GM21786 (cell line): ENCODE measurements around the gene MACROD1.
"Not testable (repeated sequence)": the region's sequence is repeated elsewhere in the genome, so short reads cannot be mapped to it uniquely, and the experiment has no call there.

ENCODE experiments used
- ATAC-seq: cut with Tn5 transposase; IDR thresholded peaks from one replicate; pipeline ENCODE4 v1.9.1; 2021; ENCODE audit not compliant: unreplicated experiment

MACROD1 gene

DNA sequence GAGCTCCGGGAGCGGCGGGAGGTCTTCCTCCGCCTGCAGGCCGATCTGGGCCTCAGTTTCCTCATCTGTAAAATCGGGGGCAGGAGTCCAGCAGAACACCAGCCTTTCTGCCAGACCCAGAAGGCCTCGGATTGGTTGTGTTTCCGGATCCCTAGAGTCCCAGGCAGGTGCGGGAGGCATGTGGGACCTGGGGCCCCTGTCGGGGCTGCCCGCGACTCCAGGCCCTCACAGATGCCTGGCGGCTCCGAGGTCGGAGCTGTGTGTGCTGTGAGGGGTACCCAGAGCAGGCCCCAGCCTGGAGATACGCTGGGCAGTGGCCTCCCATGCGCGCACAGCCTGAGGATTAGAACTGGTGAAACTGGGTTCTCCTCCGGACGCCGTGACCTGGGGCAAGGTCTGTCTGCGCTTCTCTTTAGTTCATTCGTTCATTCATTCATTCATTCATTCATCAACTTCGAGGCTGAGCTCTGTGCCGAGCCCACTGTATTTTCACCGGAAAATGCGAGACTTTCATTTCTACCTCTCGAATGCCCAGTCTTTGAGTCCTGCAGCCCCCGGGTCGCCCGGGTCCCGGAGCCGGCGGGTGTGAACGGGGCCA is 105.6 kb downstream of the MACROD1 start:
- no peak for ATAC-seq

- no peak for ATAC-seq
These were observed 106.4 kb downstream of the MACROD1 start for GRCh38 chr11:64059339-64060140.

GRCh38 chr11:64058494-64058893 is 107.4 kb downstream of the MACROD1 start:
- ATAC-seq = no peak

DNA sequence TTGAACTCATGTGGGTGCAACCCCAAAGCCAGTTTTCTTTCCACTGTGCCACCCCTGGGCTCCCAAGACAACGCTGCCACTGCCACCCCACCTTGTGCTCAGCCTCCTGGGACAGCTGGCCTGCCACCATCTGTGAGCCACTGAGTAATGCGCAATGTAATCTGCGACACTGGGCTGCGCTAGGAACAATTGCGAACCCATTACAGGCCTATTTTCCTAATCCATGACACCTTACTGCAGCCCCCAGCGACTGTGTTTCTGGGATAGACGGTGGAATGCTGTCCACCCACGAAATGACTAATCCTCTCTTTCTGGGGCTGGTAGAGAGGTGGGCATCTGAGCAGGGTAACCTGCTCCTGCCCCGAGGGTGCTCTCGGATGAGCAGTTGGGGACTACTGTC is 108.0 kb downstream of the MACROD1 start:
- no peak for ATAC-seq

DNA sequence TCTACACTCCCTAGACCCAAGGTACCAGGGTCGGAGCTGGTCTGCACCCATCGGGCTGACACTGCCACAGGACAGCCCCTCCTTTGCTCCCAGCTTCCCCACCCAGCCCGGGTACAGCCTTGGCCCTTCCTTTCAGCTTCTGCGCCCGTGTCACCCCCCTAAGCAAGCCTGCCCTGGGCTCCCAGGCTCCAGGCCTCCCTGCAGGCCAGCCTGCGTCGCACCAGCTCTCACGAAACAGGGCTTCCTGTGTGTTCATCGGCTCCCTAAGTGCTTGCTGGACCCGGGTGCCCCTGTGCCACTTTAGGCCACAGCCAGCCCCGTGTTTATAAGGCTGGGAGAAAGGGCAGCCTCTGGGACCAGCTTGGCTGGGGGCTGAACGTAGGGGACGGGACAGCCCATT is 109.1 kb downstream of the MACROD1 start:
- no peak for ATAC-seq

- ATAC-seq = no peak
These were observed 109.6 kb downstream of the MACROD1 start for GRCh38 chr11:64056213-64056785.

DNA sequence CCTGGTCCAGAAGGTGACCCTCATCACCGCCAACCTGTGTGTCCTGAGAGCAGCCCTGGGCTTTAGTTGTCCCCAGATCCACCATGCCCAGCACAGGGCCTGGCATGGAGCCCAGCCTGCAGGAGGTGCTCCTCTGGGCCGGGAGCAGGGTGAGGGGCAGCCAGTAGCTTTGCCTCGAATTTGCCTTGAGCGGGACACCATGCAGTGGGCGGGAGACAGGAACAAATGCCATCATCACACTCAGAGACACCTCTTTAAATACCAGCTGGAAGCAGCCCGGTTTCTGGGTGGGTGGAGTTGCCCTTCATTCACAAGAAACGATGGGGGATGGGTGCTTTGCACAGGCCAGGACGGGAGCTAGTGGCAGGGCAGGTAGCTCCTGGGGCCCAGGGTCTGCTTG is 110.8 kb downstream of the MACROD1 start:
- ATAC-seq = no peak

DNA sequence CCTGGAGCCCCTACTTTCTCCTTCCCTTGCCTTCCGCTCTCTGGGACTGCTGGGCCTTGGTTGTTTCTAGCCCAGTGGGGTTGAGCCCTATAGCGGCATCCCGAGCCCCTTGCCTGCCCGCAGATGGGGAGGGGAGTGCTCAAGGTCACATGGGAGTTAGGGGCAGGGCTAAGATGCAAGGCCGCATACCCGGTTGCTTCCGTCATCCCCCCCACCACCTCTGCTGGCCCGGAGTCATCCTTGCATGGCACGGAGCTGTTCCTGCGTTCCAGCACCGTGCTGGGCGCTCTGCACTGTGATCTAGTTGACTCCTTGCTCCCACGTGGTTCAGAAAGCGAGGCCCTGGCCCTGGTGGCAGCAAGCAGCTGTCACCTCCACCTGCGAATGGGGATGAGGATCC is 112.2 kb downstream of the MACROD1 start:
- ATAC-seq = no peak

GRCh38 chr11:64052938-64053622 is 112.8 kb downstream of the MACROD1 start:
- ATAC-seq = no peak

DNA sequence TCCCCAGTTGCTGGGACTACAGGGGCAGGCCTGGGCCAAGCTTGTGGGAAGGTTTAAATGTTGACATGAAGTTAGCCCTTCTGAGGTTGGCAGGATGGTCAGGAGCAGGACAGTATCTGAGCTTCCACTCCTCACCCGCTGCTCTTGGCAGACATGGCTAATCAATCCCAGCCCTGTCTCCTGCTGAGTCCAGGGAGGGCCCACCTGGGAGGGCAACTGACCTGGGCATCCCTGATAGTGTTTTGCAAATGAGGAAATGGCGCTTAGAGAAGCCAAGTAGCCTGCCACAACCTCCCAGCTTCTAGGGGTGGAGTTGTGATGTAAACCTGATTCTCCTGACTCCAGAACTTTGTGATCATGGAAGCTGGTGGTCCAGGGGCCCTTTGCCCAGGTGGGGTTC is 113.5 kb downstream of the MACROD1 start:
- ATAC-seq = no peak

DNA sequence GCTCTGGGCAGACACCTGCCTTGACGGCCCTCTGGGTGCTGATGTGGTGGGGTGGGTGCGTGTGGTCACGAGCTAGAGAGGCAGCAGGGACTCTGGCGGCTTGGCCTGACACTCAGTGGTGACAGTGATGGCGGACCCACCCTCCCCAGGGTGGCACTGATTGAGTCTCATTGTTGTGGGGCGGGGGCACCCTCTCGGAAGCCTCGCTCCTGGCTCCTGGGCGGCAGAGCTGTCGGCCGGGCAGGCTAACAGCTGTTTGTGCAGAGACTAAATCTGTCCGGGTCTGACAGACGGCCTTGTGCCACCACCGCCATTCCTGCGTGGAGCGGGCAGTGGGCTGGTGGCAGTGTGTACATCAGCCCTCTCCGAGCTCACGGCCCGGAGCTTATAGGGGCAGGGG is 114.6 kb downstream of the MACROD1 start:
- no peak for ATAC-seq

DNA sequence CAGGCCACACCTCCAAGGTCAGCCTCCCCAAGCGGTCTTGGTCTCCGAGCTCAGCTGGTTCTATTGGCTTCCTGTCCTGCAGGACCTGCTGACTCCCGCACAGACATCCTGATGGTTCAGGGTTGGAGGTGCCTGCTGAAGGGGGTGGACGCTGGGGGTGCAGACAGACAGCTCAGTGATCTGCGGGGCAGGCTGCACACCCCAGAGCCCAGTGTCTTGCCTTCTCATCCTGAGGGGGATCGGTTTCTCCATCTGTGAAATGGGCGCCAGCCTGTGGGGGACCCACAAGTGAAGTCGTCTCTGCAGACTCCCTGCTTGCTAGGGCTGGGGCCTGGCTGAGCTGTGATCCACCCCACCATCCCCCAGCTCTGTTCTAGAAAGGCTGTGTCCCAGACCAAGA is 116.4 kb downstream of the MACROD1 start:
- ATAC-seq = no peak

DNA sequence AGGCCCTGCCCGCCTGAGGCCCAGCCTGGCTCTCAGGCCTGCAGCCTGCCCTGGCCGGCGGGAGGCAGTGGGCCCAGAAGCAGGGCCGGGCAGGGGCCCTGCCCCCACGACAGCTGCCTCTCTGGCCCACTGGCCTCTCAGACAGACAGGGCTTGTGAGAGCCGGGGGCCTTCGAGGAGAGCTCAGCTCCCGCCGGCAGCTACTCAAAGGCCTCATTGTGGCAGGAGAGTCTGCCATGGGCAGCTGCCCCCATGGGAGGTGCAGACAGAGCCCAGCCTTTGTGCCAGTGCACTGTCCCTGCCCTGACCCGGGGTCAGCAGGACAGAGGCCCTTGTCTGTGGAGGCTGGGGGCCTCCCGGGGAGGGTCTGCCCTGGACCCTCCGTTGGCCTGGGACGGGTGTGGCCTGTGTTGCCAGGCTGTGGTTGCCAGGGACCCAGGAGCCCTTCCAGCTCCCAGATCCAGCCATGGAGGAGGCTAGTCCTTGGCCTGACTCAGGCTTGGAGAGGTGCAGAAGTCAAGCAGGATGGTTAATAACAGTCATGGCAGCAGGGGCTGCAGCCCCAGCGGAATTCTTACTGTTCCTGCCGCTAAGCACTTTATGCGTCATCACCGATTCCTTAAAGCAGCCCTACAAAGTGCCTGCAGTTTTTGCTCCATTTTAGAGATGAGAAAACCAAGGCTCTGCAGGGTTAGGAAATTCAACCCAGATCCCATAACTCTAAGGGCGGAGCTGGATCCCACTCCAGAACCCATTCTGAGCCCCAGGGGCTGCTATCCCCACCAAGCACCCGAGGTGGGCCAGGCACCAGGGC is 117.7 kb downstream of the MACROD1 start:
- ATAC-seq = no peak

- not testable (repeated sequence) for ATAC-seq
These were observed 118.5 kb downstream of the MACROD1 start for GRCh38 chr11:64047373-64047772.

DNA sequence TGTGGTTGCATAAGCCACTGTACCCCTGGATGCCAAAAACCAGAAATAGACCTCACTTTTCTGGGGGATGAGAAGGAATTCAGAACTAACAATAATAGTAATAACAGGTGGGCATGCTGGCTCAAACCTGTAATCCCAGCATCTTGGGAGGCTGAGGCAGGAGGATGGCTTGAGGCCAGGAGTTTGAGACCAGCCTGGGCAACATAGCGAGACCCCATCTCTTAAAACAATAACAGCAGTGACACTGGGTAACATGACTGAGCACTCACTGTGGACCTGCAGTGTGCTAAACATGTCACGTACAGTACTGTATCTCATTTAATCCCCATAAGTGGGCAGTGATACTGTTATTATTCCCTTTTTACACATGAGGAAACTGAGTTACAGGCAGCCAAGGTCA is 120.2 kb downstream of the MACROD1 start:
- no peak for ATAC-seq

DNA sequence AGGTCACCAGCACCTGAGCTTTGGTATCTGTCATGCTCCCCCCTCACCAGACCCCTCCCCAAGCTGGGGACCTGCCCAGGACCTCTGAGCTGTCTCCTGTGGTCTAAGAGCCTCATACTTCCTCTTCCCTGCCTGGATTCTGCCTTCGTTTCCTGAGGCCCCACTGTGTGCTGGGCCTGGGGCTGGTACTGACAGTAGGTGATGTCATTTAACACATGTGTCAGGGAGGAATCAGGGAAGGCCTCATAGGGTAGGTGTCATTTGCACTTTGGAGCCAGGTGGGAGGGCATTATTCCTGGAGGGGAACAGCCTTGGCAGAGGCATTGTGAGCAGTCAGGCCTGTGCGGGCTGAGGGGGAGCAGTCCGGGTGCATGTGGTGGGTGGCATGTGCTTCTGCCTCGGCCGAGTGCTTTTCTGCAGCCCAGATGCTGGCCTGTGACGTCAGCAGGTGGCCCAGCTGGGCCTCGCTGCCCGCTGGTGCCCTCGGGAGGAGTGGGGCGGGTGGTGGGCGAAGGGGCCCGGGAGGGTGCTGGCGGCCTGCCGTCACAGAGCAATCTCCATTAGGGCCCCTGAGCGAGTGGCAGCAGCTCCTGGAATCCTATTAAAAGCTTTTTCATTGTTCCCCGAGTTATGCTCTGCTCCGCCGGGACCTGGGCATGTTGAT is 121.1 kb downstream of the MACROD1 start:
- no peak for ATAC-seq

DNA sequence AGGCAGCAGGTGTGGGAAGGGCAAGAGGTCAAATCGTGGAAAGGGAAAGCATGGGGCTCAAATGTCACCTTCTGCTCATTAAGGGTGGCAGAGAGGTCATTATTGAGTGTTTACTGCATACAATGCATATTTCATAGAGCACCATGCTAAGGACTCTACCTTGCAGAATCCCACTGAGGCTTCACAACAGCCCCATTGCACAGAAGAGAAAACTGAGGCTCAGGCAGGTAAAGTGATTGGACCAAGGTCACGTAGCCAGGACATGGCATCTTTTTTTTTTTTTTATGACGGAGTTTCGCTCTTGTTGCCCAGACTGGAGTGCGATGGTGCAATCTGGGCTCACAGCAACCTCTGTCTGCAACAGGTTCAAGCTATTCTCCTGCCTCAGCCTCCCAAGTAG is 122.4 kb downstream of the MACROD1 start:
- no peak for ATAC-seq

DNA sequence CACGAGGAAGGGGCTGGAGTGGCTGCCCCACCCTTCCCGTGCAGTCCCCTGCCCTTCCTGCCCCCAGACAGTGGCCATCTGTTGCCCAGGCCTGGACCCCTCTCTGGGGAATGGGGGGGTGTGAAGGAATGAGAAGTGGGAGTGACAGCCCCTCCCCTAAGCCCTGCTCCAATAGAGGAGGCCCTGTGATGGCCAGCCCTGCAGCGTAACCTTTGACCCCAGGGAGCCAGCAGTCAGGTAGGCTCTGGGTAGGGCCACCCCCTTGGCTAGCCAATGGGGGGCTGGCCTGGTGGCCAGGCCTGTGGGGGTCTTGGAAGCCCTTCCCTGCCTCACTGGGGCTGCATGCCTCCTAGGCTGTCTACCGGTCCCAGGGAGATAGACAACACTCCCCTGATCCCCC is 123.6 kb downstream of the MACROD1 start:
- ATAC-seq = no peak

- ATAC-seq = no peak
These were observed 124.1 kb downstream of the MACROD1 start for GRCh38 chr11:64041846-64042245.

DNA sequence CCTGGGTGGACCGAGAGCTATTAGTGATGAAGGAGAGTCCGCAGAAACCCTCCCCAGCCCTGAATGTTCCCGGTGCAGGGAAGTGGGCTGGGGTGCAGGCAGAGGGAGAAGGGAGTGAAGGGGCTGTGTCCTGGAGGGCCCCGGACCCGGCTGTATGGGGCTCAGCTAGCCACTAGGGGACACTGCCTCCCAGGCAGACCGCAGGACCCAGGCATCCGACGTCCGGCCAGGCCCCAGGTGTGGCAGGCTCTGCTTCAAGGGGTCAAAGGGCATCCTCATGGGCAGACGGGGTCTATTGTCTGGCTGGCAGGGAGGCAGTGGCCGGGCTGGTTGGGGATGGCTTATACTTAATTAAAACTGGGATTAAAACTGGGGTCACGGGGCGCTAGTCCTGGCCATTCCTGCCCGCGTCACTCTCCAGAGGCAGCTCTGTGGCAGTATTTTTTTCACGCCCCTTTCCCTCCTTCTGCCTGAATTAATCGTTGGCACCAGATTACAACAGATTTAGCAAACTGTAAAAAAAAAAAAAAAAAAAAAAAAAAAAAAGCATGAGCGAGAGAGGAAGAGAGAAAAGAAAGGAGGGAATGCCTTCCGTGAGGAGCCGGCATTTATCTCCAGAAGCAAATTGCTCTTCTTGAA is 125.1 kb downstream of the MACROD1 start:
- ATAC-seq = no peak
